Liver (tissue), 3 donors: ENCODE results near the gene CSPG5.

Experiments
- ATF3 ChIP-seq: IDR thresholded peaks from 2 replicates; pipeline ENCODE4 v1.6.1; 2016; ENCODE audit warnings: antibody characterized with exemption
- CTCF ChIP-seq: fragments of 150-350 bp; IDR thresholded peaks from 2 replicates; pipeline ENCODE4 v1.5.1; 2017; ENCODE audit warnings: improper control_type of control experiment, low read depth, low read length; ENCODE audit not compliant: missing input control
- GABPA ChIP-seq, 2 donors: IDR thresholded peaks in 1 of 2; conservative IDR thresholded peaks in 1 of 2; 2 replicates each; pipeline ENCODE4 v1.6.1; 2016; ENCODE audit warnings: antibody characterized with exemption in 2 of 2, mild to moderate bottlenecking in 1 of 2, moderate library complexity in 1 of 2
- HNF4G ChIP-seq: IDR thresholded peaks from 2 replicates; pipeline ENCODE4 v1.6.1; 2016; ENCODE audit warnings: antibody characterized with exemption
- JUND ChIP-seq, 2 donors: IDR thresholded peaks; 2 replicates each; pipeline ENCODE4 v1.6.1; 2016; ENCODE audit warnings: antibody characterized with exemption in 2 of 2
- MAX ChIP-seq: IDR thresholded peaks from 2 replicates; pipeline ENCODE4 v1.6.1; 2016; ENCODE audit warnings: antibody characterized with exemption
- RAD21 ChIP-seq, 2 donors: IDR thresholded peaks; 2 replicates each; pipeline ENCODE4 v1.6.1; 2016; ENCODE audit warnings: antibody characterized with exemption in 2 of 2, mild to moderate bottlenecking in 2 of 2
- REST ChIP-seq: IDR thresholded peaks from 2 replicates; pipeline ENCODE4 v1.6.1; 2016; ENCODE audit warnings: antibody characterized with exemption, mild to moderate bottlenecking
- SP1 ChIP-seq: IDR thresholded peaks from 2 replicates; pipeline ENCODE4 v1.6.1; 2018; ENCODE audit warnings: antibody characterized with exemption, mild to moderate bottlenecking
- TAF1 ChIP-seq: conservative IDR thresholded peaks from 2 replicates; pipeline ENCODE4 v1.6.1; 2016; ENCODE audit warnings: antibody characterized with exemption, mild to moderate bottlenecking
- YY1 ChIP-seq: IDR thresholded peaks from 2 replicates; pipeline ENCODE4 v1.6.1; 2016; ENCODE audit warnings: antibody characterized with exemption, mild to moderate bottlenecking
- donor health status: healthy.
- donor health status: healthy.

GRCh38 chr3:47592066-47592795, 13.6 kb upstream of the CSPG5 start:
- TF ChIP-seq CTCF (no peak), RAD21 (IDR thresholded peaks at IDR 0.05) (no peak), TAF1 (no peak), YY1 (no peak), REST (no peak), SP1 (no peak), MAX (no peak), JUND (IDR thresholded peaks at IDR 0.05) (no peak), HNF4G (no peak), GABPA (IDR thresholded peaks at IDR 0.05 in 1 of 2, conservative IDR thresholded peaks at IDR 0.05 in 1 of 2) (no peak), ATF3 (no peak)
